Keratinocyte (primary cell): Measurements from ENCODE around the gene CIPC. TPM values are rescaled to one million over a fixed set of nuclear protein-coding genes. Genes with fewer than 3 reads are reported as not detected.

Source experiments
- DNase-seq: peaks from one replicate; pipeline ENCODE4 v3.0.0-alpha.2; 2011; ENCODE audit warnings: low read depth, missing footprints, low spot score
- FAIRE-seq: peaks from 2 replicates; lab custom pipeline; 2011; peaks lifted over from hg19 to GRCh38; lab: Jason Lieb, UNC
- H2AFZ ChIP-seq: 2 replicates; pipeline ENCODE4 v1.6.0; 2012; ENCODE audit warnings: low read length, control low read depth, inconsistent platforms; ENCODE audit not compliant: control insufficient read depth
- H3K27ac ChIP-seq: 2 replicates; pipeline ENCODE4 v1.5.1; 2011; ENCODE audit warnings: low read length; ENCODE audit not compliant: control insufficient read depth, insufficient read depth
- H3K27me3 ChIP-seq: 3 replicates; pipeline ENCODE4 v1.6.0; 2011; ENCODE audit warnings: low read length; ENCODE audit not compliant: control insufficient read depth, insufficient read depth; ENCODE audit errors: extremely low read depth
- H3K36me3 ChIP-seq, 2 experiments: 2 replicates in 1 of 2; 3 replicates in 1 of 2; pipeline ENCODE4 v1.5.1; 2011; ENCODE audit warnings: low read length in 2 of 2, mild to moderate bottlenecking in 1 of 2; ENCODE audit not compliant: control insufficient read depth in 2 of 2, insufficient read depth in 2 of 2; ENCODE audit errors: extremely low read depth in 1 of 2
- H3K4me1 ChIP-seq: 3 replicates; pipeline ENCODE4 v1.5.1; 2011; ENCODE audit warnings: low read length; ENCODE audit not compliant: control insufficient read depth, insufficient read depth; ENCODE audit errors: extremely low read depth
- H3K4me2 ChIP-seq: 3 replicates; pipeline ENCODE4 v1.6.0; 2011; ENCODE audit warnings: low read depth, low read length; ENCODE audit not compliant: control insufficient read depth, insufficient read depth; ENCODE audit errors: extremely low read depth
- H3K4me3 ChIP-seq, 3 experiments: fragments of 200-600 bp in 1 of 3; sonication (generic) in 1 of 3; 2 replicates in 2 of 3; 3 replicates in 1 of 3; pipeline ENCODE4 v1.5.1; 2011 to 2016; ENCODE audit warnings: low read length in 3 of 3, mild to moderate bottlenecking in 3 of 3, control low read depth in 2 of 3, inconsistent platforms in 1 of 3, low read depth in 1 of 3, mixed read lengths in 1 of 3, mixed run types in 1 of 3, moderate library complexity in 1 of 3; ENCODE audit not compliant: control insufficient read depth in 2 of 3, insufficient read depth in 2 of 3; ENCODE audit errors: extremely low read depth in 1 of 3
- H3K79me2 ChIP-seq: 2 replicates; pipeline ENCODE4 v1.6.0; 2012; ENCODE audit warnings: low read length; ENCODE audit not compliant: control insufficient read depth, insufficient read depth
- H3K9ac ChIP-seq: 3 replicates; pipeline ENCODE4 v1.6.0; 2011; ENCODE audit warnings: low read length; ENCODE audit not compliant: control insufficient read depth, insufficient read depth; ENCODE audit errors: extremely low read depth
- H3K9me1 ChIP-seq: 3 replicates; pipeline ENCODE4 v1.6.0; 2011; ENCODE audit warnings: low read length; ENCODE audit not compliant: control insufficient read depth, insufficient read depth; ENCODE audit errors: extremely low read depth
- H3K9me3 ChIP-seq: 2 replicates; pipeline ENCODE4 v1.5.1; 2012; ENCODE audit warnings: low read depth, low read length; ENCODE audit not compliant: control insufficient read depth
- H4K20me1 ChIP-seq: 3 replicates; pipeline ENCODE4 v1.6.0; 2011; ENCODE audit warnings: low read length; ENCODE audit not compliant: control insufficient read depth, insufficient read depth; ENCODE audit errors: extremely low read depth
- EZH2 ChIP-seq: IDR thresholded peaks from one replicate; pipeline ENCODE4 v1.6.1; 2012; ENCODE audit warnings: inconsistent platforms, mild to moderate bottlenecking, low read length, moderate library complexity
- dilution Hi-C: fragments of 300-500 bp; cut with MboI; formaldehyde crosslinking; loops from one replicate; pipeline ENCODE4 v1.7.0; 2020; ENCODE audit warnings: low sequenced_read_pairs; ENCODE audit not compliant: extremely low pct_ligation_motif_present
- polyA plus RNA-seq, 5 experiments: library from polyadenylated mRNA; depleted of rRNA in 3 of 5; stranded (reverse) in 3 of 5; stranded (forward) in 1 of 5; unstranded in 1 of 5; fragments of >200 nt; gene quantifications; 1 replicate in 1 of 5; 2 replicates in 3 of 5; 3 replicates in 1 of 5; pipeline versions ENCODE4 v1.2.1 to v1.2.3, GENCODE V29; 2011 to 2012; ENCODE audit warnings: missing spikeins in 2 of 5, low read depth in 1 of 5, low replicate concordance in 1 of 5
- TF ChIP-seq, protein P1 (sequence below), 3 experiments: IDR thresholded peaks in 1 of 3; conservative IDR thresholded peaks in 1 of 3; optimal IDR thresholded peaks in 1 of 3; 2 replicates in 2 of 3; 3 replicates in 1 of 3; pipeline versions ENCODE3 to v1.5.1; 2011; ENCODE audit warnings: low read length in 3 of 3, mild to moderate bottlenecking in 3 of 3, moderate library complexity in 2 of 3, control low read depth in 1 of 3, inconsistent platforms in 1 of 3; ENCODE audit not compliant: insufficient read depth in 2 of 3; ENCODE audit errors: extremely low read depth in 1 of 3

The CIPC gene
- polyA plus RNA-seq, 1 donor (not counting 4 experiments of a cell fraction or from before 2014, with no cell fraction given), result 13.2 TPM

DNA sequence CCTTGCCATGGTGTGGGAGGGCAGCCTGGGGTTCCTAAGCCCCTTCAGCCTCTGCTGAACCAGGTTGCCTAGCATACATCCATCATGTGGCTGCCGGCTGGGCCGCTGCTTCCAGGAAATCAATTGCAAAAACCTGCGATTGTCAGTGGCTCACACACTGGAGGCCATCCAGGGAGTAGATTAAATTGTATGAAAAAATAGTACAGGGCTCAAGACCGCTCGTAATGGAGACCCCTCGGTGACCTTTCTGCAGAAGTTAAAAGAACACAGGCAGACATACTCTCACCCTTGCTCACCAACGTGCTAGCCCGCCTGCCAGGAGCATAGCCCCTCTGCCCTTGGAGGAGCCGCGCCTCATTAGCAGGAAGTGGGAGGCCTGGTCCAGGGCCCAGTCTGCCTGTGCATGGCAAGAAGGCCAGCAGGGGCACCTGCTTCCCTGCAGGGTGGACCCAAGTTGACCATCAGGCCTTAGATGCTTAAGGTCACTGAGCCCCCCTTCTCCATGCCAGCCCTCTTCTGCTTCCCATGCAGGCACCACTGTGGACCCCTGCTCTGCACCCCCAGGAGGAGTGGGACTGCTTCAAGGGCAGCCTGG is 31.4 kb upstream of the CIPC start:
- TF ChIP-seq EZH2, result no peak
- TF ChIP-seq, protein P1, sequence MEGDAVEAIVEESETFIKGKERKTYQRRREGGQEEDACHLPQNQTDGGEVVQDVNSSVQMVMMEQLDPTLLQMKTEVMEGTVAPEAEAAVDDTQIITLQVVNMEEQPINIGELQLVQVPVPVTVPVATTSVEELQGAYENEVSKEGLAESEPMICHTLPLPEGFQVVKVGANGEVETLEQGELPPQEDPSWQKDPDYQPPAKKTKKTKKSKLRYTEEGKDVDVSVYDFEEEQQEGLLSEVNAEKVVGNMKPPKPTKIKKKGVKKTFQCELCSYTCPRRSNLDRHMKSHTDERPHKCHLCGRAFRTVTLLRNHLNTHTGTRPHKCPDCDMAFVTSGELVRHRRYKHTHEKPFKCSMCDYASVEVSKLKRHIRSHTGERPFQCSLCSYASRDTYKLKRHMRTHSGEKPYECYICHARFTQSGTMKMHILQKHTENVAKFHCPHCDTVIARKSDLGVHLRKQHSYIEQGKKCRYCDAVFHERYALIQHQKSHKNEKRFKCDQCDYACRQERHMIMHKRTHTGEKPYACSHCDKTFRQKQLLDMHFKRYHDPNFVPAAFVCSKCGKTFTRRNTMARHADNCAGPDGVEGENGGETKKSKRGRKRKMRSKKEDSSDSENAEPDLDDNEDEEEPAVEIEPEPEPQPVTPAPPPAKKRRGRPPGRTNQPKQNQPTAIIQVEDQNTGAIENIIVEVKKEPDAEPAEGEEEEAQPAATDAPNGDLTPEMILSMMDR (optimal IDR thresholded peaks at IDR 0.05 in 1 of 3, IDR thresholded peaks at IDR 0.05 in 1 of 3, conservative IDR thresholded peaks at IDR 0.05 in 1 of 3; ENCODE audit: extremely low read depth in 1 of 3, insufficient read depth in 2 of 3, low read length in 3 of 3), result no peak

DNA sequence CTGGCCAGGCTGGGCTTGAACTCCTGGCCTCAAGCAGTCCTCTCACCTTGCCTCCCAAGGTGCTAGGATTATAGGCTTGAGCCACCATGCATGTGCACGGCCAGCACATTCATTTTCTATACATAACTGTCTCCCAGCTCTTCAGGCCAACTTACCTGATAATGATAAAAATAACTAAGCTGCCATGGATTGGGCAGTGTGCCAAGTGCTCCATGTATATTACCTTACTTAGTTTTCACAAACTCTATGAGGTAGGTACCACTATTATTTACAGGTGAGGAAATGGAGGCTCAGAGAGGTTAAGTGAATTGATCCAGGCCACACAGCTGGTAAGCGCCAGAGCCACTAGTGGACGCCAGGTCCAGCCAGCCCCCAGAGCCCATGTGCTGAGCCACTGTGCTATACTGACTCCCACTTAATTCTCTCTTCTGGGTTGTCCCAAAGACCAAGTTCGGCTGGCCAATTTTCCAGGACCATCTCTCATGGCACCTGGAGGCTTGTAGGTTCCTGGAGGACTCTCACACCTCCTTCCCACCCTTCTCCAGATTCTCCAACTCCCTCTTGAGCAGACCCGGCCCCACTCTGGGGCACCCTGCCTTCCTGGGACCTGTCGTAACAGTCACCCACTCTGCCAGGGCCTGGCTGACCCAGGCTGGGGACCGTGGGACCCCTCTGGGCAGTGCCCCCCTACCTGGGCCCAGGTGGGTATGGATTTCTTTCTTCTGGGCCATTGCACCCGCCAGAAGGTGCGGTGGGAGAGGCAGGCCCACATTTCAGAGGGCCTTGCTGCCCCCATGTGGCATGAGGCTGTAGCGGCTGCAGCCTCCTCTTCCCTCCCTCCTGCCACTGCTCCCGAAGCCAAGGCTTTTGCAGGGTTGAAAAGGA is 30.2 kb upstream of the CIPC start:
- no peaks in the 10 kb centered on the region for H3K9me1 ChIP-seq
- TF ChIP-seq EZH2, result no peak
- TF ChIP-seq, protein P1 (optimal IDR thresholded peaks at IDR 0.05 in 1 of 3, IDR thresholded peaks at IDR 0.05 in 1 of 3, conservative IDR thresholded peaks at IDR 0.05 in 1 of 3; ENCODE audit: extremely low read depth in 1 of 3, insufficient read depth in 2 of 3, low read length in 3 of 3), result peak; percentile 90 to 97 (median 95)
- no peak overlapping the region for H3K4me3 ChIP-seq
- H3K4me1 ChIP-seq, result peaks cover 5% of the 10 kb centered on the region
- no peaks in the 10 kb centered on the region for H4K20me1 ChIP-seq
- no peaks in the 10 kb centered on the region for H3K36me3 ChIP-seq
- dilution Hi-C loops, result no loop called here
- no peak overlapping the region for H3K9ac ChIP-seq
- DNase-seq (no peak), FAIRE-seq (no peak)
- H3K79me2 ChIP-seq, result no peaks in the 10 kb centered on the region
- H3K27ac ChIP-seq, result no peak overlapping the region
- no peaks in the 10 kb centered on the region for H3K27me3 ChIP-seq
- H3K4me2 ChIP-seq, result no peak overlapping the region
- peak overlapping the region; percentile 26 for H2AFZ ChIP-seq
- no peaks in the 10 kb centered on the region for H3K9me3 ChIP-seq

More for the DNA sequence above, 31.4 kb upstream of the CIPC start:
- H3K27ac ChIP-seq, result no peak overlapping the region
- no peaks in the 10 kb centered on the region for H3K79me2 ChIP-seq
- H3K4me3 ChIP-seq, result no peak overlapping the region
- H3K9ac ChIP-seq, result no peak overlapping the region
- no peaks in the 10 kb centered on the region for H3K4me1 ChIP-seq
- no peaks in the 10 kb centered on the region for H4K20me1 ChIP-seq
- dilution Hi-C loops, result no loop called here
- FAIRE-seq, result no peak
- no peaks in the 10 kb centered on the region for H3K27me3 ChIP-seq
- no peaks in the 10 kb centered on the region for H3K9me1 ChIP-seq
- H2AFZ ChIP-seq, result no peak overlapping the region
- H3K36me3 ChIP-seq, result no peaks in the 10 kb centered on the region
- no peak for DNase-seq
- no peaks in the 10 kb centered on the region for H3K9me3 ChIP-seq
- no peak overlapping the region for H3K4me2 ChIP-seq
